Transverse colon (tissue), 4 donors: ENCODE results near the gene NAALADL2. TPM values are rescaled to one million over a fixed set of nuclear protein-coding genes. Genes with fewer than 3 reads are reported as not detected.

Experiments
- DNase-seq: peaks from one replicate; pipeline ENCODE4 v3.0.0-alpha.2; 2019
- H3K27ac ChIP-seq, 4 donors: fragments of 200-600 bp; sonication (generic); 2 replicates each; pipeline ENCODE4 v1.5.1; 2016 to 2018; ENCODE audit warnings: inconsistent platforms in 4 of 4
- H3K27me3 ChIP-seq: fragments of 200-600 bp; sonication (generic); 2 replicates; pipeline ENCODE4 v1.5.1; 2017; ENCODE audit warnings: inconsistent platforms
- H3K36me3 ChIP-seq, 4 donors: fragments of 200-600 bp; sonication (generic); 2 replicates each; pipeline ENCODE4 v1.5.1; 2017 to 2019; ENCODE audit warnings: inconsistent platforms in 4 of 4
- H3K4me1 ChIP-seq, 4 donors: fragments of 200-600 bp; sonication (generic); 2 replicates each; pipeline ENCODE4 v1.5.1; 2017 to 2020; ENCODE audit warnings: inconsistent platforms in 4 of 4
- H3K4me3 ChIP-seq, 4 donors: fragments of 200-600 bp; sonication (generic); 1 replicate in 1 of 4; 2 replicates in 3 of 4; pipeline versions ENCODE4 v1.5.1 to v1.6.1; 2017 to 2019; ENCODE audit warnings: inconsistent platforms in 4 of 4
- H3K9me3 ChIP-seq, 2 donors: fragments of 200-600 bp; sonication (generic); 2 replicates each; pipeline ENCODE4 v1.5.1; 2017 to 2019; ENCODE audit warnings: inconsistent platforms in 2 of 2
- EP300 ChIP-seq: sonication (generic); formaldehyde crosslinking; IDR thresholded peaks from one replicate; pipeline ENCODE4 v1.6.1; 2017; ENCODE audit warnings: antibody characterized with exemption, low read depth
- POLR2A ChIP-seq: fragments of 450-650 bp; IDR thresholded peaks from one replicate; pipeline ENCODE4 v1.6.1; 2016; ENCODE audit warnings: antibody characterized with exemption, mild to moderate bottlenecking, moderate library complexity
- POLR2AphosphoS5 ChIP-seq, 3 donors: sonication (generic); formaldehyde crosslinking; IDR thresholded peaks; one replicate each; pipeline ENCODE4 v1.6.1; 2016; ENCODE audit warnings: antibody characterized with exemption in 3 of 3
- WGBS, 2 donors: methylation state at CpG; one replicate each; pipeline ENCODE4 v1.1.5; 2018; ENCODE audit warnings: low coverage in 1 of 2; 5-methylcytosine and 5-hydroxymethylcytosine counted together
- in situ Hi-C, 4 donors: fragments of 200-750 bp; cut with MboI; loops; one replicate each; pipeline versions ENCODE4 v1.15.0 to v1.15.1; 2017; ENCODE audit warnings: low sequenced_read_pairs in 3 of 4, low pct_ligation_motif_present in 1 of 4, low pct_unique_long_range_greater_than_20kb in 1 of 4
- intact Hi-C: fragments of 100-400 bp; cut with DNase I; formaldehyde crosslinking; loops from one replicate; pipeline ENCODE4 v1.15.1; 2023; ENCODE audit warnings: low total_unique reads
- total RNA-seq, 4 donors: library from RNA; depleted of rRNA; stranded (reverse); fragments of >200 nt; gene quantifications; one replicate each; pipeline ENCODE4 v1.1.0, GENCODE V29; 2016
- TF ChIP-seq, protein P1 (sequence below), 5 experiments: fragments of 200-600 bp in 3 of 5; fragments of 450-650 bp in 2 of 5; sonication (generic) in 3 of 5; IDR thresholded peaks; 1 replicate in 2 of 5; 2 replicates in 3 of 5; pipeline ENCODE4 v1.5.1; 2016 to 2017; ENCODE audit warnings: antibody characterized with exemption in 5 of 5, inconsistent platforms in 3 of 5, mild to moderate bottlenecking in 2 of 5, moderate library complexity in 1 of 5

NAALADL2 gene
- total RNA-seq, 4 donors from 2014 or later: 10.1 to 22.7 (median 15.1) TPM

GRCh38 chr3:175580318-175580717 is 721.2 kb downstream of the NAALADL2 start:
- DNase-seq: no peak
- H3K36me3 ChIP-seq: no peaks in the 10 kb centered on the region
- no peaks in the 10 kb centered on the region for H3K9me3 ChIP-seq
- H3K27me3 ChIP-seq: no peaks in the 10 kb centered on the region
- in situ Hi-C loops (no loop called here), intact Hi-C loops (no loop called here)
- no peak overlapping the region for H3K4me3 ChIP-seq
- no peak overlapping the region for H3K27ac ChIP-seq
- WGBS, 2 donors: 27 to 43% methylated on average over 1 of the region's 1 CpG
- no peaks in the 10 kb centered on the region for H3K4me1 ChIP-seq
- TF ChIP-seq, protein P1, sequence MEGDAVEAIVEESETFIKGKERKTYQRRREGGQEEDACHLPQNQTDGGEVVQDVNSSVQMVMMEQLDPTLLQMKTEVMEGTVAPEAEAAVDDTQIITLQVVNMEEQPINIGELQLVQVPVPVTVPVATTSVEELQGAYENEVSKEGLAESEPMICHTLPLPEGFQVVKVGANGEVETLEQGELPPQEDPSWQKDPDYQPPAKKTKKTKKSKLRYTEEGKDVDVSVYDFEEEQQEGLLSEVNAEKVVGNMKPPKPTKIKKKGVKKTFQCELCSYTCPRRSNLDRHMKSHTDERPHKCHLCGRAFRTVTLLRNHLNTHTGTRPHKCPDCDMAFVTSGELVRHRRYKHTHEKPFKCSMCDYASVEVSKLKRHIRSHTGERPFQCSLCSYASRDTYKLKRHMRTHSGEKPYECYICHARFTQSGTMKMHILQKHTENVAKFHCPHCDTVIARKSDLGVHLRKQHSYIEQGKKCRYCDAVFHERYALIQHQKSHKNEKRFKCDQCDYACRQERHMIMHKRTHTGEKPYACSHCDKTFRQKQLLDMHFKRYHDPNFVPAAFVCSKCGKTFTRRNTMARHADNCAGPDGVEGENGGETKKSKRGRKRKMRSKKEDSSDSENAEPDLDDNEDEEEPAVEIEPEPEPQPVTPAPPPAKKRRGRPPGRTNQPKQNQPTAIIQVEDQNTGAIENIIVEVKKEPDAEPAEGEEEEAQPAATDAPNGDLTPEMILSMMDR (IDR thresholded peaks at IDR 0.05): no peak
- TF ChIP-seq EP300: no peak
- no peak for TF ChIP-seq POLR2A
- no peak for TF ChIP-seq POLR2AphosphoS5 (IDR thresholded peaks at IDR 0.05)

GRCh38 chr3:175585898-175586297 is 726.8 kb downstream of the NAALADL2 start:
- 59 to 74% methylated on average over 2 of the region's 2 CpGs for WGBS, 2 donors
- Histone ChIP-seq H3K9me3 (no peaks in the 10 kb centered on the region), H3K4me3 (no peak overlapping the region), H3K36me3 (peaks cover 0 to 4% (median 0%) of the 10 kb centered on the region in 4 donors), H3K4me1 (no peaks in the 10 kb centered on the region), H3K27me3 (no peaks in the 10 kb centered on the region), H3K27ac (no peak overlapping the region)
- in situ Hi-C loops (no loop called here), intact Hi-C loops (no loop called here)
- TF ChIP-seq POLR2A: no peak
- no peak for TF ChIP-seq EP300
- TF ChIP-seq, protein P1 (IDR thresholded peaks at IDR 0.05): no peak
- TF ChIP-seq POLR2AphosphoS5 (IDR thresholded peaks at IDR 0.05): no peak
- DNase-seq: no peak

- Histone ChIP-seq H3K4me1 (no peaks in the 10 kb centered on the region), H3K36me3 (peaks cover 0 to 4% (median 0%) of the 10 kb centered on the region in 4 donors), H3K4me3 (no peak overlapping the region), H3K9me3 (peaks cover 0 to 9% of the 10 kb centered on the region in 2 donors), H3K27me3 (no peaks in the 10 kb centered on the region), H3K27ac (no peak overlapping the region)
- no peak for DNase-seq
- in situ Hi-C loops (no loop called here), intact Hi-C loops (no loop called here)
- 85 to 88% methylated on average over 3 of the region's 3 CpGs for WGBS, 2 donors
- no peak for TF ChIP-seq POLR2AphosphoS5 (IDR thresholded peaks at IDR 0.05)
- no peak for TF ChIP-seq POLR2A
- TF ChIP-seq EP300: no peak
- TF ChIP-seq, protein P1 (IDR thresholded peaks at IDR 0.05): no peak
These were observed 731.6 kb downstream of the NAALADL2 start for GRCh38 chr3:175590745-175591144.

DNA sequence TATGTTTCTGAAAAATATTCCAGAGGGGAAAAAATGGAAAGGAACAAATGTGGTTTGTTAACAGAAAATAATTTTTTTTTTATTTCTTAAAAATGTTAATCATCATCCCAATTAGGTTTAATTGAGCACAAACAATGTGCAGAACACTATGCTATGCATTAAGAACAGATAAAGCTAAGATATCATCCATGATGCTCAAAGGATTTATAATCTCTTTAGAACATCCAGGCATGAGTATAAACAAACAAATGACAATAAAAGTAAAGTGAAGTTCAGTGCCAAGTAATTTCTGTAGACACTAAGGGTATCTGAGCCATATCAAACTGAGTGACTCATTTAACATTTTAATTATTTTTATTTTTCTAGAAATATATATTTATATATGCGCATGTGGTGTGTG is 732.2 kb downstream of the NAALADL2 start:
- peaks cover 0 to 9% of the 10 kb centered on the region in 2 donors for H3K9me3 ChIP-seq
- H3K4me3 ChIP-seq: no peak overlapping the region
- DNase-seq: no peak
- H3K36me3 ChIP-seq: peaks cover 0 to 4% (median 0%) of the 10 kb centered on the region in 4 donors
- 90% methylated on average over 1 of the region's 1 CpG; no CpG with 5 or more reads in 1 of the 2 donors for whole genome bisulfite sequencing, 2 donors
- in situ Hi-C loops (no loop called here), intact Hi-C loops (no loop called here)
- H3K27ac ChIP-seq: no peak overlapping the region
- no peaks in the 10 kb centered on the region for H3K4me1 ChIP-seq
- TF ChIP-seq POLR2A: no peak
- TF ChIP-seq, protein P1 (IDR thresholded peaks at IDR 0.05): no peak
- TF ChIP-seq EP300: no peak
- TF ChIP-seq POLR2AphosphoS5 (IDR thresholded peaks at IDR 0.05): no peak
- H3K27me3 ChIP-seq: no peaks in the 10 kb centered on the region
